Smooth muscle cell (in vitro differentiated cells): Measurements from ENCODE around the gene MARCHF3. TPM values are rescaled to one million over a fixed set of nuclear protein-coding genes. Genes with fewer than 3 reads are reported as not detected.
"Not testable (repeated sequence)": the region's sequence is repeated elsewhere in the genome, so short reads cannot be mapped to it uniquely, and the experiment has no call there.

Experiments used
- DNase-seq: peaks from one replicate; lab custom pipeline; 2025; ENCODE audit not compliant: unreplicated experiment; lab: John Stamatoyannopoulos, UW
- H2AFZ ChIP-seq: fragments of 200-600 bp; sonication (generic); 2 replicates; pipeline ENCODE4 v1.6.0; 2016; ENCODE audit warnings: antibody characterized with exemption, low read depth, mild to moderate bottlenecking
- H3F3A ChIP-seq: fragments of 200-600 bp; sonication (generic); 2 replicates; pipeline ENCODE4 v1.6.0; 2017; ENCODE audit warnings: antibody characterized with exemption, low read depth
- H3K27ac ChIP-seq: fragments of 200-600 bp; sonication (generic); 2 replicates; pipeline ENCODE4 v1.5.1; 2016; ENCODE audit warnings: low read depth, mild to moderate bottlenecking
- H3K27me3 ChIP-seq: fragments of 200-600 bp; sonication (generic); 2 replicates; pipeline ENCODE4 v1.6.1; 2016; ENCODE audit warnings: low read depth, mild to moderate bottlenecking
- H3K36me3 ChIP-seq: fragments of 200-600 bp; sonication (generic); 2 replicates; pipeline ENCODE4 v1.5.1; 2016; ENCODE audit warnings: low read depth
- H3K4me1 ChIP-seq: fragments of 200-600 bp; sonication (generic); 2 replicates; pipeline ENCODE4 v1.5.1; 2016; ENCODE audit warnings: low read depth
- H3K4me2 ChIP-seq: fragments of 200-600 bp; sonication (generic); 2 replicates; pipeline ENCODE4 v1.6.0; 2016; ENCODE audit warnings: mild to moderate bottlenecking
- H3K4me3 ChIP-seq: fragments of 200-600 bp; sonication (generic); 2 replicates; pipeline ENCODE4 v1.5.1; 2016; ENCODE audit warnings: mild to moderate bottlenecking
- H3K79me2 ChIP-seq: fragments of 200-600 bp; sonication (generic); 2 replicates; pipeline ENCODE4 v1.6.0; 2016; ENCODE audit warnings: low read depth, mild to moderate bottlenecking
- H3K9ac ChIP-seq: fragments of 200-600 bp; sonication (generic); 2 replicates; pipeline ENCODE4 v1.6.0; 2016; ENCODE audit warnings: low read depth
- H3K9me3 ChIP-seq: fragments of 200-600 bp; sonication (generic); replicated peaks from 2 replicates; pipeline ENCODE4 v1.5.1; 2016; ENCODE audit warnings: low read depth
- H4K20me1 ChIP-seq: fragments of 200-600 bp; sonication (generic); 2 replicates; pipeline ENCODE4 v1.6.0; 2016; ENCODE audit warnings: low read depth
- CTCF ChIP-seq: fragments of 200-600 bp; sonication (generic); IDR thresholded peaks from 2 replicates; pipeline ENCODE4 v1.5.1; 2017; ENCODE audit warnings: borderline replicate concordance, mild to moderate bottlenecking, antibody characterized with exemption; ENCODE audit not compliant: insufficient read depth, poor library complexity, severe bottlenecking
- WGBS: methylation state at CpG from one replicate; pipeline ENCODE4 v1.1.7; 2016; ENCODE audit warnings: low lambda C conversion rate; 5-methylcytosine and 5-hydroxymethylcytosine counted together
- polyA plus RNA-seq: library from polyadenylated mRNA; unstranded; fragments of >200 nt; fragmentation: Nextera tagmentation; extraction: Ambion mirVana; gene quantifications from 2 replicates; pipeline ENCODE4 v1.2.1, GENCODE V29; 2016
- total RNA-seq: library from RNA; depleted of rRNA; stranded (reverse); fragments of >200 nt; gene quantifications from 2 replicates; pipeline ENCODE4 v1.2.3, GENCODE V29; 2014

The MARCHF3 gene
- total and polyA plus RNA-seq, 2 experiments from 2014 or later: 17.8 to 30.8 TPM

GRCh38 chr5:127056896-127057295, 26.5 kb upstream of the MARCHF3 start:
- H3K9me3 ChIP-seq: no peaks in the 10 kb centered on the region
- WGBS: 35% methylated on average over 2 of the region's 2 CpGs
- no peak overlapping the region for H2AFZ ChIP-seq
- H4K20me1 ChIP-seq: no peaks in the 10 kb centered on the region
- H3F3A ChIP-seq: no peaks in the 10 kb centered on the region
- H3K36me3 ChIP-seq: no peaks in the 10 kb centered on the region
- H3K4me1 ChIP-seq: no peaks in the 10 kb centered on the region
- TF ChIP-seq CTCF: no peak
- no peaks in the 10 kb centered on the region for H3K79me2 ChIP-seq
- H3K4me2 ChIP-seq: no peak overlapping the region
- H3K27me3 ChIP-seq: no peaks in the 10 kb centered on the region
- no peak overlapping the region for H3K27ac ChIP-seq
- no peak overlapping the region for H3K4me3 ChIP-seq
- no peak for DNase-seq
- H3K9ac ChIP-seq: no peak overlapping the region

- no peak overlapping the region for H3K4me3 ChIP-seq
- no peak overlapping the region for H3K9ac ChIP-seq
- H4K20me1 ChIP-seq: no peaks in the 10 kb centered on the region
- H3K36me3 ChIP-seq: no peaks in the 10 kb centered on the region
- no peaks in the 10 kb centered on the region for H3K4me1 ChIP-seq
- no peak overlapping the region for H3K27ac ChIP-seq
- no peak for DNase-seq
- H3F3A ChIP-seq: no peaks in the 10 kb centered on the region
- no peak for TF ChIP-seq CTCF
- H3K27me3 ChIP-seq: no peaks in the 10 kb centered on the region
- WGBS: 97% methylated on average over 3 of the region's 3 CpGs
- no peaks in the 10 kb centered on the region for H3K9me3 ChIP-seq
- no peak overlapping the region for H3K4me2 ChIP-seq
- H3K79me2 ChIP-seq: no peaks in the 10 kb centered on the region
- no peak overlapping the region for H2AFZ ChIP-seq
Observed at GRCh38 chr5:127055880-127056653, 25.7 kb upstream of the MARCHF3 start.

- not testable (repeated sequence) for H4K20me1 ChIP-seq, H3K4me2 ChIP-seq, H3K27me3 ChIP-seq, H3K36me3 ChIP-seq, H2AFZ ChIP-seq, DNase-seq, H3K27ac ChIP-seq, H3F3A ChIP-seq, H3K4me1 ChIP-seq, H3K4me3 ChIP-seq, H3K9ac ChIP-seq, H3K9me3 ChIP-seq, H3K79me2 ChIP-seq
- 96% methylated on average over 6 of the region's 6 CpGs for WGBS
Observed at GRCh38 chr5:127053551-127053950, 23.2 kb upstream of the MARCHF3 start.

- no peaks in the 10 kb centered on the region for H4K20me1 ChIP-seq
- no peaks in the 10 kb centered on the region for H3F3A ChIP-seq
- no peaks in the 10 kb centered on the region for H3K27me3 ChIP-seq
- DNase-seq: no peak
- H2AFZ ChIP-seq: no peak overlapping the region
- H3K4me3 ChIP-seq: no peak overlapping the region
- H3K4me2 ChIP-seq: no peak overlapping the region
- no peaks in the 10 kb centered on the region for H3K79me2 ChIP-seq
- H3K9me3 ChIP-seq: no peaks in the 10 kb centered on the region
- TF ChIP-seq CTCF: no peak
- 96% methylated on average over 3 of the region's 3 CpGs for WGBS
- H3K9ac ChIP-seq: no peak overlapping the region
- H3K27ac ChIP-seq: no peak overlapping the region
- no peaks in the 10 kb centered on the region for H3K4me1 ChIP-seq
- H3K36me3 ChIP-seq: no peaks in the 10 kb centered on the region
Observed at GRCh38 chr5:127053049-127053448, 22.7 kb upstream of the MARCHF3 start.
